ENCODE results near the gene TUBGCP4. TPM values are rescaled to one million over a fixed set of nuclear protein-coding genes. Genes with fewer than 3 reads are reported as not detected.

Gene TUBGCP4
- total and polyA plus RNA-seq, 9 of the 15 experiments (the other 6 are each of a cell fraction or from before 2014, with no cell fraction given), result 10.7 to 50.2 (median 29.6) TPM

- TF ChIP-seq, protein P1, sequence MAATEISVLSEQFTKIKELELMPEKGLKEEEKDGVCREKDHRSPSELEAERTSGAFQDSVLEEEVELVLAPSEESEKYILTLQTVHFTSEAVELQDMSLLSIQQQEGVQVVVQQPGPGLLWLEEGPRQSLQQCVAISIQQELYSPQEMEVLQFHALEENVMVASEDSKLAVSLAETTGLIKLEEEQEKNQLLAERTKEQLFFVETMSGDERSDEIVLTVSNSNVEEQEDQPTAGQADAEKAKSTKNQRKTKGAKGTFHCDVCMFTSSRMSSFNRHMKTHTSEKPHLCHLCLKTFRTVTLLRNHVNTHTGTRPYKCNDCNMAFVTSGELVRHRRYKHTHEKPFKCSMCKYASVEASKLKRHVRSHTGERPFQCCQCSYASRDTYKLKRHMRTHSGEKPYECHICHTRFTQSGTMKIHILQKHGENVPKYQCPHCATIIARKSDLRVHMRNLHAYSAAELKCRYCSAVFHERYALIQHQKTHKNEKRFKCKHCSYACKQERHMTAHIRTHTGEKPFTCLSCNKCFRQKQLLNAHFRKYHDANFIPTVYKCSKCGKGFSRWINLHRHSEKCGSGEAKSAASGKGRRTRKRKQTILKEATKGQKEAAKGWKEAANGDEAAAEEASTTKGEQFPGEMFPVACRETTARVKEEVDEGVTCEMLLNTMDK (IDR thresholded peaks at IDR 0.05; ENCODE audit: borderline replicate concordance, insufficient read depth, low read depth, low read length, poor library complexity, severe bottlenecking), result peak; percentile 87
- TF ChIP-seq CUX1 (CRISPR knock-in tag; IDR thresholded peaks at IDR 0.05), result no peak
- TF ChIP-seq, protein P2, sequence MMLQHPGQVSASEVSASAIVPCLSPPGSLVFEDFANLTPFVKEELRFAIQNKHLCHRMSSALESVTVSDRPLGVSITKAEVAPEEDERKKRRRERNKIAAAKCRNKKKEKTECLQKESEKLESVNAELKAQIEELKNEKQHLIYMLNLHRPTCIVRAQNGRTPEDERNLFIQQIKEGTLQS (IDR thresholded peaks at IDR 0.05), result no peak
- TF ChIP-seq, protein P2 (CRISPR knock-in tag; conservative IDR thresholded peaks at IDR 0.05), result no peak
- TF ChIP-seq RBM17 (IDR thresholded peaks at IDR 0.05; ENCODE audit: borderline replicate concordance, low read depth, low read length), result no peak
- no peak for TF ChIP-seq ZC3H8 (IDR thresholded peaks at IDR 0.05)
- no peak for TF ChIP-seq NEUROD1 (IDR thresholded peaks at IDR 0.05; ENCODE audit: borderline replicate concordance, low read depth, low read length, partially characterized antibody)
- TF ChIP-seq RBFOX2 (IDR thresholded peaks at IDR 0.05; ENCODE audit: low read depth, low read length), result peak; percentile 89
- TF ChIP-seq BRD4 (IDR thresholded peaks at IDR 0.05), result no peak
- TF ChIP-seq CREB1 (IDR thresholded peaks at IDR 0.05), result no peak
- TF ChIP-seq CREB1 (CRISPR knock-in tag; IDR thresholded peaks at IDR 0.05), result peak; percentile 55
- no peak for TF ChIP-seq SREBF1 (IDR thresholded peaks at IDR 0.05; ENCODE audit: borderline replicate concordance, low read depth, low read length)
- TF ChIP-seq, protein P3, sequence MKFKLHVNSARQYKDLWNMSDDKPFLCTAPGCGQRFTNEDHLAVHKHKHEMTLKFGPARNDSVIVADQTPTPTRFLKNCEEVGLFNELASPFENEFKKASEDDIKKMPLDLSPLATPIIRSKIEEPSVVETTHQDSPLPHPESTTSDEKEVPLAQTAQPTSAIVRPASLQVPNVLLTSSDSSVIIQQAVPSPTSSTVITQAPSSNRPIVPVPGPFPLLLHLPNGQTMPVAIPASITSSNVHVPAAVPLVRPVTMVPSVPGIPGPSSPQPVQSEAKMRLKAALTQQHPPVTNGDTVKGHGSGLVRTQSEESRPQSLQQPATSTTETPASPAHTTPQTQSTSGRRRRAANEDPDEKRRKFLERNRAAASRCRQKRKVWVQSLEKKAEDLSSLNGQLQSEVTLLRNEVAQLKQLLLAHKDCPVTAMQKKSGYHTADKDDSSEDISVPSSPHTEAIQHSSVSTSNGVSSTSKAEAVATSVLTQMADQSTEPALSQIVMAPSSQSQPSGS (CRISPR knock-in tag; IDR thresholded peaks at IDR 0.05), result no peak; the same call in 1 of the 2 replicates
- TF ChIP-seq SP2 (IDR thresholded peaks at IDR 0.05; ENCODE audit: extremely low read depth, low read depth, low read length, poor library complexity, severe bottlenecking), result peak; percentile 22
- TF ChIP-seq ZNF133 (CRISPR knock-in tag; IDR thresholded peaks at IDR 0.05), result no peak
- no peak for TF ChIP-seq ZNF76 (CRISPR knock-in tag; IDR thresholded peaks at IDR 0.05; ENCODE audit: borderline replicate concordance)
- no peak for TF ChIP-seq DDX20 (tag; IDR thresholded peaks at IDR 0.05; ENCODE audit: low read depth)
These were observed at the start of gene TUBGCP4, which contains the start of gene ZSCAN29 (continued) for GRCh38 chr15:43370975-43371974.

Data from K562 (cell line).